Measurements from ENCODE around the gene PDE7B. TPM values are rescaled to one million over a fixed set of nuclear protein-coding genes. Genes with fewer than 3 reads are reported as not detected.

The PDE7B gene
- total RNA-seq, 1 donor from 2014 or later = 0.05 TPM

DNA sequence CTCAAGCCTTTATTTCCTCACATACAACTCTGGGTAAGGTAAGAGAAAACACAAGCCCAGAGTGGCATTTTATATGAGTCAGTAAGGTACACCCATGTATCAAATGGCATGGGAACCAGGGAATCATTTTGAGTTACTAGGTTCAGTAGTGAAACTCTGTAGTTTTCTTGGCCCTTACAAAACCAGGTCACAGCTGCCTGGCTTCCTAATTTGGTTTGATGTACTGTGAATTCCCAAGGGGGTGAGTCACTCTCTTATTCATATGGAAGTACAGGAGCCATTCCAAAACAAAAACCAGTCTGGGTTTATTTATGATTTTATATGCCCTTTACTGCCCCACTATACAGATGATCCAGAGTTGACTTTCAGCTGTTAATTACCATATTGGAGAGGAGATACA, 70.7 kb downstream of the PDE7B start:
- TF ChIP-seq, protein P1, sequence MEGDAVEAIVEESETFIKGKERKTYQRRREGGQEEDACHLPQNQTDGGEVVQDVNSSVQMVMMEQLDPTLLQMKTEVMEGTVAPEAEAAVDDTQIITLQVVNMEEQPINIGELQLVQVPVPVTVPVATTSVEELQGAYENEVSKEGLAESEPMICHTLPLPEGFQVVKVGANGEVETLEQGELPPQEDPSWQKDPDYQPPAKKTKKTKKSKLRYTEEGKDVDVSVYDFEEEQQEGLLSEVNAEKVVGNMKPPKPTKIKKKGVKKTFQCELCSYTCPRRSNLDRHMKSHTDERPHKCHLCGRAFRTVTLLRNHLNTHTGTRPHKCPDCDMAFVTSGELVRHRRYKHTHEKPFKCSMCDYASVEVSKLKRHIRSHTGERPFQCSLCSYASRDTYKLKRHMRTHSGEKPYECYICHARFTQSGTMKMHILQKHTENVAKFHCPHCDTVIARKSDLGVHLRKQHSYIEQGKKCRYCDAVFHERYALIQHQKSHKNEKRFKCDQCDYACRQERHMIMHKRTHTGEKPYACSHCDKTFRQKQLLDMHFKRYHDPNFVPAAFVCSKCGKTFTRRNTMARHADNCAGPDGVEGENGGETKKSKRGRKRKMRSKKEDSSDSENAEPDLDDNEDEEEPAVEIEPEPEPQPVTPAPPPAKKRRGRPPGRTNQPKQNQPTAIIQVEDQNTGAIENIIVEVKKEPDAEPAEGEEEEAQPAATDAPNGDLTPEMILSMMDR (IDR thresholded peaks at IDR 0.05) = no peak
- Mint-ChIP-seq H3K36me3 (ENCODE audit: low read depth) (no peaks in the 10 kb centered on the region), H3K9me3 (ENCODE audit: low read depth) (no peaks in the 10 kb centered on the region), H3K4me3 (ENCODE audit: unreplicated experiment) (no peak overlapping the region), H3K4me1 (ENCODE audit: low read depth) (peaks cover 27% of the 10 kb centered on the region), H3K27ac (ENCODE audit: unreplicated experiment) (peak overlapping the region; percentile 62), H3K27me3 (ENCODE audit: low read depth) (no peaks in the 10 kb centered on the region)
- no peak for DNase-seq (ENCODE audit: low spot score)

DNA sequence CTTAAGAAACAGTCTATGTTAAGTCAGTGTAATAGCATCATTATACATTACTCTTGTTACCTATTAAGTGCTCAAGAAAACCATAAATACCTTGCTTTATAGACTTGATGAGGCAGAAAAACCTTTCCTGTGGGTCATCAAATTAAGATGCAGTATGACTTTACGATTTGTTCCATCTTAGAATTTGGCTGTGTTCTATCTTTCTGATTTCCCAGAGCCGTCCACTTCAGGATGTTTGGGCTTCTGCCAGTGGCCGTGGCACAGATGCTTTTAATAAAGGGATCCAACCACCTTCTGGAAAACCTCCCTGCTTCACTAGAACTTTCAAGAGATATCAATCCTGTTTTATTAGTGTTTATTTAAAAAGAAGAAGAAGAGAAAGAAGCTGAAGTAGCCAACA, 71.2 kb downstream of the PDE7B start:
- Mint-ChIP-seq H3K27ac (ENCODE audit: unreplicated experiment) (no peak overlapping the region), H3K9me3 (ENCODE audit: low read depth) (no peaks in the 10 kb centered on the region), H3K27me3 (ENCODE audit: low read depth) (no peaks in the 10 kb centered on the region), H3K36me3 (ENCODE audit: low read depth) (no peaks in the 10 kb centered on the region), H3K4me3 (ENCODE audit: unreplicated experiment) (no peak overlapping the region), H3K4me1 (ENCODE audit: low read depth) (peaks cover 27% of the 10 kb centered on the region)
- no peak for DNase-seq (ENCODE audit: low spot score)
- TF ChIP-seq, protein P1 (IDR thresholded peaks at IDR 0.05) = no peak

DNA sequence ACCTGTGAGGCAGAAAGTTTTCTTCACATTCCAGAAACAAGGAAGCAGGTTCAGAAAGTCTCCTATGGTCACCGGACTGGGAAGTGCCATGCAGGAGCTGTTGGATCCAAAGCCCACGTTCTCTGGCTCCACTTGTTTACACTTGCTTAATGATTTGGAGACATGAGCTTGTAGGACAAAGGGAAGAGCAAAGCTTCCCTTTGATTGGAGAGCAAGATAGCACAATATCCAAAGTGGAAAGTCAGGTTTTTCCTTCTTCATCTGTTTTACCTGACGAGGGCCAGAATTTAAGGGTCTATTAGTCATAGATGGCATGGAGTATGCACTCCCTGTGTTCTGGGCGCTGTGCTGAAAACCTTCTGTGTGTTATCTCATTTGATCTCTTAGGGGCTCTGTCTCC, 81.2 kb downstream of the PDE7B start:
- Mint-ChIP-seq H3K4me1 (ENCODE audit: low read depth) (peaks cover 22% of the 10 kb centered on the region), H3K4me3 (ENCODE audit: unreplicated experiment) (no peak overlapping the region), H3K27ac (ENCODE audit: unreplicated experiment) (no peak overlapping the region), H3K36me3 (ENCODE audit: low read depth) (no peaks in the 10 kb centered on the region), H3K27me3 (ENCODE audit: low read depth) (no peaks in the 10 kb centered on the region), H3K9me3 (ENCODE audit: low read depth) (no peaks in the 10 kb centered on the region)
- TF ChIP-seq, protein P1 (IDR thresholded peaks at IDR 0.05) = no peak
- no peak for DNase-seq (ENCODE audit: low spot score)

DNA sequence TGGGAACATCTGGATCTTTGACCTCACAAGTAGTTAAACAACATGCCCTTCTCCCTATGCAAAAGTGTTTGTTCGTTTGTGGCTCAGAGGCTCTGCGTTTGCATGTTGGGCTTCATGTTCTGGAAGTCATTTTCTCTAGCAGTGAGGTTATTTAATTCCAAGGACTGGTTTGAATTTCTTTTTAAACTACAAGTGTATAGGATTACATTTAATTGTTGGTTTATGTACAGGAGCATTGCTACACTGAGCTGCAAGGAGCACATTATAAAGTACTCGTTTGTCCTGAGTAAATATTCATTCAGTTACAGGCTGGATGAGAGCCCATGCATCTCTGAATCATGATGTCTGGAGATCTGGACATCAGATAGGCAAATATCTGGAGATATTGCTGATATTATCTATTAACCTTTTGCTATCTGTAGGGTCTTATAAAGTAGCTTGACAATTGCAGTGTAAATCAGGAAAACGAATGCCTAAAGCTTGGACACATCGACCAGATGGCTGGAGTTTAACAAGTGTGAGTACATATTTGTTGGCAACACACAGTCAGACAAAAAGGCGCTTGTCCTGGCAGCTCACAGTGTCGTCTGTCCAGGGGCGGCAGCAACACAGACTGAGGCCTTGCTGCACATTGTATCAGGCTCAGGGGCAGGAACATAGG, 84.6 kb downstream of the PDE7B start:
- TF ChIP-seq, protein P1 (IDR thresholded peaks at IDR 0.05) = no peak
- H3K27ac Mint-ChIP-seq (ENCODE audit: unreplicated experiment) = peak overlapping the region; percentile 93
- no peaks in the 10 kb centered on the region for H3K9me3 Mint-ChIP-seq (ENCODE audit: low read depth)
- no peaks in the 10 kb centered on the region for H3K36me3 Mint-ChIP-seq (ENCODE audit: low read depth)
- peaks cover 26% of the 10 kb centered on the region for H3K4me1 Mint-ChIP-seq (ENCODE audit: low read depth)
- no peak overlapping the region for H3K4me3 Mint-ChIP-seq (ENCODE audit: unreplicated experiment)
- DNase-seq (ENCODE audit: low spot score) = no peak
- no peaks in the 10 kb centered on the region for H3K27me3 Mint-ChIP-seq (ENCODE audit: low read depth)

DNA sequence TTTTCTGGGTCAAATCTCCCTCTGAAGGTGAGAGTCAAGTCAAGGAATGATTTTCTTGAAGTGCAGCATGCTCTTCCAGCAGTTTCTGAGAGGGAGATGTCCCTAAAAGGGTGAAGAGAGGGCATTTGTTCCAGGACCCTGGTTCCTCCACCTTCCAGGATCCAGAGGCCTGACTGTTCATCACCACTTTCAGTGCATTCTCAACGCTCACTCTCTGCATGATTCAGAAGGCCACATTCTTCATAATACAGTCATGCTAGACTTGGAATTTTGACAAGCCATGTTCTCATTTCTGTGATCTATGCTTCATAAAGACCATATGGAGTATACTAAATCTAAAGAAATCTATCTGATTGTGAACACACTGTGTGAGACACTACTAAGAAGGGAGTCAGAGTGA, 85.1 kb downstream of the PDE7B start:
- Mint-ChIP-seq H3K4me1 (ENCODE audit: low read depth) (peaks cover 26% of the 10 kb centered on the region), H3K4me3 (ENCODE audit: unreplicated experiment) (no peak overlapping the region), H3K27ac (ENCODE audit: unreplicated experiment) (peak overlapping the region; percentile 93), H3K9me3 (ENCODE audit: low read depth) (no peaks in the 10 kb centered on the region), H3K27me3 (ENCODE audit: low read depth) (no peaks in the 10 kb centered on the region), H3K36me3 (ENCODE audit: low read depth) (no peaks in the 10 kb centered on the region)
- DNase-seq (ENCODE audit: low spot score) = no peak
- TF ChIP-seq, protein P1 (IDR thresholded peaks at IDR 0.05) = no peak
